DOHH2 (cell line): ENCODE results near the gene KAT6B.

Experiments used
- CTCF ChIP-seq: fragments of 200-600 bp; sonication (generic); IDR thresholded peaks from one replicate; pipeline ENCODE4 v1.5.1; 2014; ENCODE audit warnings: antibody characterized with exemption, mild to moderate bottlenecking, low read depth, low read length; ENCODE audit not compliant: poor library complexity, severe bottlenecking
- EZH2phosphoT487 ChIP-seq: fragments of 200-600 bp; sonication (generic); IDR thresholded peaks from 2 replicates; pipeline ENCODE4 v1.6.1; 2017; ENCODE audit warnings: borderline replicate concordance, mild to moderate bottlenecking, antibody characterized with exemption, low read length, moderate library complexity, mixed read lengths

DNA sequence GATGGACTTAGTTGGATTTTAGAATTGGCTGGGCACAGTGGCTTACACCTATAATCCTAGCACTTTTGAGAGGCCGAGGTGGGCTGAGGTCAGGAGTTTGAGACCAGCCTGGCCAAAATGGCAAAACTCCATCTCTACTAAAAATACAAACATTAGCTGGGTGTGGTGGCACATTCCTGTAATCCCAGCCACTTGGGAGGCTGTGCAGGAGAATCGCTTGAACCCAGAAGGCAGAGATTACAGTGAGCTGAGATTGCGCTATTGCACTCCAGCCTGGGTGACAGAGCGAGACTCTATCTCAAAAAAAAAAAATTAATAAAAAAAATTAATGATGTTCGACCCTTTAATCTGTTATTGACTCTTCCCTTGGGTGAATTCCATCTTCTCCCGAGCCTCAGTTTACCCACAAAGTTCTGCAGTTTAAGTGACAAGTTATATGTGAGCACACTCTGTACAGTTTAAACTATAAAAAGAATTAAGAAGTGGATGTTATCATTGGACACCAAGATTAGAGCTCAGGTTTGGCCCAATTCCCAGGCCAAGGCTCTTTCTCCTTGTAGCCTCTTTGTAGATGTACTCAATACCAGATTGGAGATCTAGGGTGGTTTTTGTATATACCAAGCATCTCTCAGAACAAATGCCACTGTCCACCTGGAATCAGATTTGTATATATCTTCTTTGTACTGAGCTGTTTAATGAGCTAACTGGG, 15.0 kb downstream of the KAT6B start:
- TF ChIP-seq CTCF (no peak), EZH2phosphoT487 (no peak)
